HEK293T (cell line): ENCODE data around the gene KIRREL2.

Source experiments
- CTBP1 ChIP-seq: fragments of 450-650 bp; IDR thresholded peaks from 2 replicates; pipeline ENCODE4 v1.6.1; 2016; ENCODE audit warnings: borderline replicate concordance
- ELF4 ChIP-seq: fragments of 450-650 bp; IDR thresholded peaks from 2 replicates; pipeline ENCODE4 v1.6.1; 2017; ENCODE audit warnings: antibody characterized with exemption
- FOXK2 ChIP-seq: fragments of 450-650 bp; IDR thresholded peaks from 2 replicates; pipeline ENCODE4 v1.6.1; 2016; ENCODE audit warnings: mild to moderate bottlenecking
- HDGF ChIP-seq: fragments of 450-650 bp; IDR thresholded peaks from 2 replicates; pipeline ENCODE4 v1.6.1; 2017; ENCODE audit warnings: antibody characterized with exemption, borderline replicate concordance
- SP1 ChIP-seq: fragments of 450-650 bp; IDR thresholded peaks from 2 replicates; pipeline ENCODE4 v1.6.1; 2017
- SUZ12 ChIP-seq: fragments of 450-650 bp; IDR thresholded peaks from 2 replicates; pipeline ENCODE4 v1.6.1; 2016; ENCODE audit warnings: mild to moderate bottlenecking
- ZNF384 ChIP-seq: fragments of 450-650 bp; IDR thresholded peaks from 2 replicates; pipeline ENCODE4 v1.6.1; 2016

- TF ChIP-seq ELF4 = no peak
- no peak for TF ChIP-seq ZNF384
- no peak for TF ChIP-seq SUZ12
- no peak for TF ChIP-seq HDGF
- TF ChIP-seq CTBP1 = no peak
- no peak for TF ChIP-seq FOXK2
- no peak for TF ChIP-seq SP1
Measured at GRCh38 chr19:35885904-35886303, 29.2 kb downstream of the KIRREL2 start.
